Type B pancreatic cell (in vitro differentiated cells): Measurements from ENCODE around the gene MAGEA10. TPM values are rescaled to one million over a fixed set of nuclear protein-coding genes. Genes with fewer than 3 reads are reported as not detected.
"Not testable (repeated sequence)": the region's sequence is repeated elsewhere in the genome, so short reads cannot be mapped to it uniquely, and the experiment has no call there.

Source experiments
- DNase-seq: peaks from one replicate; pipeline ENCODE4 v3.0.0; 2021; ENCODE audit warnings: mixed read lengths; ENCODE audit not compliant: unreplicated experiment; ENCODE audit errors: extremely low spot score
- H3K27ac Mint-ChIP-seq: 2 replicates; pipeline ENCODE4 v1.8.0; 2021; ENCODE audit warnings: mild to moderate bottlenecking, mixed read lengths
- H3K27me3 Mint-ChIP-seq: 2 replicates; pipeline ENCODE4 v1.8.0; 2021; ENCODE audit warnings: mixed read lengths
- H3K36me3 Mint-ChIP-seq: 2 replicates; pipeline ENCODE4 v1.8.0; 2021; ENCODE audit warnings: mixed read lengths
- H3K4me1 Mint-ChIP-seq: one replicate; pipeline ENCODE4 v1.8.0; 2021; ENCODE audit warnings: mixed read lengths; ENCODE audit not compliant: unreplicated experiment
- H3K4me3 Mint-ChIP-seq: 2 replicates; pipeline ENCODE4 v1.8.0; 2021; ENCODE audit warnings: mild to moderate bottlenecking, mixed read lengths
- H3K9me3 Mint-ChIP-seq: 2 replicates; pipeline ENCODE4 v1.8.0; 2021; ENCODE audit warnings: mixed read lengths
- CTCF ChIP-seq: fragments of 200-600 bp; sonication (generic); conservative IDR thresholded peaks from 2 replicates; pipeline ENCODE4 v1.5.0; 2021; ENCODE audit warnings: antibody characterized with exemption, mild to moderate bottlenecking
- total RNA-seq: library from RNA; stranded (reverse); gene quantifications from 2 replicates; pipeline ENCODE4 v1.2.1, GENCODE V29; 2021; ENCODE audit warnings: low replicate concordance

Gene MAGEA10
- total RNA-seq, 1 donor from 2014 or later: not detected

- DNase-seq: no peak
- Mint-ChIP-seq H3K4me3 (no peak overlapping the region), H3K27ac (no peak overlapping the region), H3K27me3 (no peaks in the 10 kb centered on the region), H3K36me3 (no peaks in the 10 kb centered on the region), H3K9me3 (no peaks in the 10 kb centered on the region), H3K4me1 (no peaks in the 10 kb centered on the region)
- TF ChIP-seq CTCF: no peak
Measured at GRCh38 chrX:152149648-152150047, 11.3 kb upstream of the MAGEA10 start.

GRCh38 chrX:152139589-152139988 is 1.2 kb upstream of the MAGEA10 start:
- no peak overlapping the region for H3K27ac Mint-ChIP-seq
- no peak for DNase-seq
- H3K36me3 Mint-ChIP-seq: no peaks in the 10 kb centered on the region
- H3K4me3 Mint-ChIP-seq: no peak overlapping the region
- no peak for TF ChIP-seq CTCF
- H3K9me3 Mint-ChIP-seq: no peaks in the 10 kb centered on the region
- H3K4me1 Mint-ChIP-seq: no peaks in the 10 kb centered on the region
- H3K27me3 Mint-ChIP-seq: no peaks in the 10 kb centered on the region

- Mint-ChIP-seq H3K9me3 (no peaks in the 10 kb centered on the region), H3K36me3 (no peaks in the 10 kb centered on the region), H3K4me1 (no peaks in the 10 kb centered on the region), H3K27me3 (no peaks in the 10 kb centered on the region), H3K27ac (no peak overlapping the region), H3K4me3 (no peak overlapping the region)
- no peak for TF ChIP-seq CTCF
- DNase-seq: no peak
Measured at GRCh38 chrX:152137771-152138387, 498 bp downstream of the MAGEA10 start.

- H3K4me1 Mint-ChIP-seq: no peaks in the 10 kb centered on the region
- DNase-seq: no peak
Measured at GRCh38 chrX:152136312-152136711, 2.1 kb downstream of the MAGEA10 start.

GRCh38 chrX:152131525-152131924 is 6.9 kb downstream of the MAGEA10 start:
- Mint-ChIP-seq H3K4me3 (no peak overlapping the region), H3K4me1 (no peaks in the 10 kb centered on the region), H3K27me3 (no peaks in the 10 kb centered on the region)

More at GRCh38 chrX:152136312-152136711, 2.1 kb downstream of the MAGEA10 start:
- Mint-ChIP-seq H3K27me3 (no peaks in the 10 kb centered on the region), H3K9me3 (no peaks in the 10 kb centered on the region), H3K4me3 (no peak overlapping the region), H3K27ac (no peak overlapping the region), H3K36me3 (no peaks in the 10 kb centered on the region)
- TF ChIP-seq CTCF: no peak

GRCh38 chrX:152129069-152129844 is 9.1 kb downstream of the MAGEA10 start:
- H3K27ac Mint-ChIP-seq: not testable (repeated sequence)

More at GRCh38 chrX:152131525-152131924, 6.9 kb downstream of the MAGEA10 start:
- DNase-seq: no peak
- TF ChIP-seq CTCF: no peak
- H3K27ac Mint-ChIP-seq: no peak overlapping the region
- no peaks in the 10 kb centered on the region for H3K9me3 Mint-ChIP-seq
- no peaks in the 10 kb centered on the region for H3K36me3 Mint-ChIP-seq

More at GRCh38 chrX:152129069-152129844, 9.1 kb downstream of the MAGEA10 start:
- not testable (repeated sequence) for DNase-seq, H3K9me3 Mint-ChIP-seq, H3K36me3 Mint-ChIP-seq, H3K4me3 Mint-ChIP-seq, H3K27me3 Mint-ChIP-seq, H3K4me1 Mint-ChIP-seq
